H9 (cell line): ENCODE data around the gene CRNKL1. TPM values are rescaled to one million over a fixed set of nuclear protein-coding genes. Genes with fewer than 3 reads are reported as not detected.

Experiments
- DNase-seq: peaks from one replicate; pipeline ENCODE4 v3.0.0-alpha.2; 2017
- H2AFZ ChIP-seq: one replicate; pipeline ENCODE4 v1.6.1; 2013; ENCODE audit warnings: mild to moderate bottlenecking, low read length, control low read depth, moderate library complexity
- H2AK5ac ChIP-seq: 2 replicates; pipeline ENCODE4 v1.6.1; 2013; ENCODE audit warnings: low read length, control low read depth, mixed read lengths; ENCODE audit not compliant: insufficient read length
- H2BK120ac ChIP-seq: one replicate; pipeline ENCODE4 v1.6.1; 2013; ENCODE audit warnings: low read depth, mild to moderate bottlenecking, low read length, control low read depth, inconsistent platforms; ENCODE audit not compliant: poor library complexity, severe bottlenecking
- H2BK12ac ChIP-seq: 2 replicates; pipeline ENCODE4 v1.6.1; 2013; ENCODE audit warnings: low read length, control low read depth, mixed read lengths, low read depth; ENCODE audit not compliant: insufficient read length
- H2BK15ac ChIP-seq: 2 replicates; pipeline ENCODE4 v1.6.1; 2013; ENCODE audit warnings: low read depth, low read length, control low read depth
- H2BK20ac ChIP-seq: one replicate; pipeline ENCODE4 v1.6.1; 2013; ENCODE audit warnings: low read depth, mild to moderate bottlenecking, low read length, control low read depth, inconsistent platforms; ENCODE audit not compliant: poor library complexity, severe bottlenecking
- H2BK5ac ChIP-seq: 2 replicates; pipeline ENCODE4 v1.6.1; 2013; ENCODE audit warnings: low read length, control low read depth, mixed read lengths; ENCODE audit not compliant: insufficient read length
- H3K14ac ChIP-seq: 2 replicates; pipeline ENCODE4 v1.6.1; 2013; ENCODE audit warnings: low read length, control low read depth; ENCODE audit not compliant: insufficient read depth
- H3K18ac ChIP-seq: 2 replicates; pipeline ENCODE4 v1.6.1; 2013; ENCODE audit warnings: low read depth, mild to moderate bottlenecking, mixed read lengths, low read length, control low read depth; ENCODE audit not compliant: insufficient read length
- H3K23ac ChIP-seq: 2 replicates; pipeline ENCODE4 v1.6.1; 2013; ENCODE audit warnings: low read length, control low read depth, mixed read lengths, low read depth; ENCODE audit not compliant: insufficient read length
- H3K23me2 ChIP-seq: 2 replicates; pipeline ENCODE4 v1.6.1; 2013; ENCODE audit warnings: low read depth, mild to moderate bottlenecking, mixed read lengths, low read length, control low read depth; ENCODE audit not compliant: insufficient read length, poor library complexity, severe bottlenecking
- H3K27ac ChIP-seq: 2 replicates; pipeline ENCODE4 v1.5.1; 2013; ENCODE audit warnings: low read length, control low read depth, mixed read lengths, low read depth; ENCODE audit not compliant: insufficient read length
- H3K27me3 ChIP-seq: 2 replicates; pipeline ENCODE4 v1.6.1; 2013; ENCODE audit warnings: low read length, control low read depth, inconsistent platforms; ENCODE audit not compliant: insufficient read depth
- H3K4ac ChIP-seq: 2 replicates; pipeline ENCODE4 v1.6.1; 2013; ENCODE audit warnings: low read depth, mild to moderate bottlenecking, control low read depth, inconsistent platforms, low read length, moderate library complexity
- H3K4me1 ChIP-seq: 2 replicates; pipeline ENCODE4 v1.6.1; 2013; ENCODE audit warnings: low read length, control low read depth, inconsistent platforms; ENCODE audit not compliant: insufficient read depth
- H3K4me2 ChIP-seq: 2 replicates; pipeline ENCODE4 v1.6.1; 2013; ENCODE audit warnings: low read length, control low read depth, mixed read lengths; ENCODE audit not compliant: insufficient read length, insufficient read depth
- H3K56ac ChIP-seq: 2 replicates; pipeline ENCODE4 v1.6.1; 2013; ENCODE audit warnings: low read depth, mild to moderate bottlenecking, mixed read lengths, low read length, control low read depth; ENCODE audit not compliant: insufficient read length
- H3K79me1 ChIP-seq: 2 replicates; pipeline ENCODE4 v1.6.1; 2013; ENCODE audit warnings: low read depth, mild to moderate bottlenecking, moderate library complexity, low read length, control low read depth, inconsistent platforms; ENCODE audit not compliant: insufficient read depth, poor library complexity, severe bottlenecking
- H3K79me2 ChIP-seq: 2 replicates; pipeline ENCODE4 v1.6.1; 2013; ENCODE audit warnings: low read length, control low read depth, inconsistent platforms; ENCODE audit not compliant: insufficient read depth
- H3K9ac ChIP-seq: 2 replicates; pipeline ENCODE4 v1.6.1; 2013; ENCODE audit warnings: low read length, control low read depth, mixed read lengths; ENCODE audit not compliant: insufficient read length; ENCODE audit errors: extremely low read depth
- H3K9me3 ChIP-seq: one replicate; pipeline ENCODE4 v1.6.1; 2013; ENCODE audit warnings: low read depth, low read length, inconsistent platforms; ENCODE audit not compliant: control insufficient read depth
- H3T11ph ChIP-seq: one replicate; pipeline ENCODE4 v1.6.1; 2013; ENCODE audit warnings: mild to moderate bottlenecking, low read length, control low read depth, inconsistent platforms
- H4K20me1 ChIP-seq: one replicate; pipeline ENCODE4 v1.6.1; 2013; ENCODE audit not compliant: control insufficient read depth, insufficient read length, insufficient read depth
- H4K5ac ChIP-seq: 2 replicates; pipeline ENCODE4 v1.6.1; 2013; ENCODE audit warnings: low read depth, mild to moderate bottlenecking, mixed read lengths, low read length, control low read depth; ENCODE audit not compliant: insufficient read length
- H4K8ac ChIP-seq: replicated peaks from 2 replicates; pipeline ENCODE4 v1.6.1; 2013; ENCODE audit warnings: low read length, control low read depth, mixed read lengths, low read depth; ENCODE audit not compliant: insufficient read length
- H4K91ac ChIP-seq: 2 replicates; pipeline ENCODE4 v1.6.1; 2013; ENCODE audit warnings: low read depth, mild to moderate bottlenecking, moderate library complexity, mixed read lengths, low read length, control low read depth; ENCODE audit not compliant: insufficient read length
- H3K27ac Mint-ChIP-seq, 3 experiments: 2 replicates in 2 of 3; 3 replicates in 1 of 3; pipeline ENCODE4 v1.8.0; 2020 to 2021; ENCODE audit warnings: mixed read lengths in 3 of 3, mild to moderate bottlenecking in 1 of 3, moderate library complexity in 1 of 3
- H3K27me3 Mint-ChIP-seq: 2 replicates; pipeline ENCODE4 v1.8.0; 2021; ENCODE audit warnings: low read depth, mild to moderate bottlenecking, moderate library complexity, mixed read lengths
- H3K36me3 Mint-ChIP-seq, 3 experiments: 2 replicates in 2 of 3; 3 replicates in 1 of 3; pipeline ENCODE4 v1.8.0; 2020 to 2021; ENCODE audit warnings: low read depth in 3 of 3, mixed read lengths in 3 of 3; ENCODE audit not compliant: insufficient read depth in 1 of 3
- H3K4me1 Mint-ChIP-seq, 2 experiments: 2 replicates each; pipeline ENCODE4 v1.8.0; 2020; ENCODE audit warnings: mixed read lengths in 2 of 2
- H3K4me3 Mint-ChIP-seq, 2 experiments: 2 replicates in 1 of 2; 3 replicates in 1 of 2; pipeline ENCODE4 v1.8.0; 2020 to 2021; ENCODE audit warnings: mild to moderate bottlenecking in 2 of 2, mixed read lengths in 2 of 2, moderate library complexity in 1 of 2
- H3K9me3 Mint-ChIP-seq, 2 experiments: 2 replicates in 1 of 2; 3 replicates in 1 of 2; pipeline ENCODE4 v1.8.0; 2020; ENCODE audit warnings: mild to moderate bottlenecking in 2 of 2, mixed read lengths in 2 of 2, moderate library complexity in 1 of 2
- WGBS: extraction: QIAGEN DNeasy Blood & Tissue Kit; methylation state at CpG from one replicate; pipeline ENCODE4 v1.1.7; 2013; ENCODE audit warnings: missing lambda C conversion rate, low lambda C conversion rate, mixed read lengths; ENCODE audit not compliant: insufficient read length; ENCODE audit errors: extremely low coverage; 5-methylcytosine and 5-hydroxymethylcytosine counted together
- total RNA-seq: library from RNA; stranded (reverse); gene quantifications from 2 replicates; pipeline ENCODE4 v1.2.1, GENCODE V29; 2021
- TF ChIP-seq, protein P1 (sequence below): fragments of 200-600 bp; sonication (generic); conservative IDR thresholded peaks from 3 replicates; pipeline ENCODE4 v1.8.0; 2021; ENCODE audit warnings: antibody characterized with exemption, mild to moderate bottlenecking

Gene CRNKL1
- total RNA-seq, 1 experiment from 2014 or later, result 30.2 TPM

GRCh38 chr20:20000211-20000968, 51.9 kb downstream of the CRNKL1 start:
- no peak for DNase-seq
- Histone ChIP-seq H2AK5ac (no peak overlapping the region), H3K9me3 (no peaks in the 10 kb centered on the region), H3K79me1 (no peaks in the 10 kb centered on the region), H2BK12ac (no peak overlapping the region), H3K4me1 (no peaks in the 10 kb centered on the region), H3K27ac (no peak overlapping the region), H2BK15ac (no peak overlapping the region), H4K20me1 (peaks cover 4% of the 10 kb centered on the region), H3T11ph (no peak overlapping the region), H3K27me3 (no peaks in the 10 kb centered on the region), H4K5ac (no peak overlapping the region), H3K23me2 (no peaks in the 10 kb centered on the region), H3K4me2 (no peak overlapping the region), H3K14ac (no peak overlapping the region), H3K56ac (no peak overlapping the region), H3K9ac (no peak overlapping the region), H3K23ac (no peak overlapping the region), H2BK5ac (no peak overlapping the region), H4K91ac (no peak overlapping the region), H3K79me2 (no peaks in the 10 kb centered on the region), H3K18ac (no peak overlapping the region), H2BK120ac (no peak overlapping the region), H3K4ac (no peak overlapping the region), H4K8ac (no peak overlapping the region), H2BK20ac (no peak overlapping the region), H2AFZ (no peak overlapping the region)
- TF ChIP-seq, protein P1, sequence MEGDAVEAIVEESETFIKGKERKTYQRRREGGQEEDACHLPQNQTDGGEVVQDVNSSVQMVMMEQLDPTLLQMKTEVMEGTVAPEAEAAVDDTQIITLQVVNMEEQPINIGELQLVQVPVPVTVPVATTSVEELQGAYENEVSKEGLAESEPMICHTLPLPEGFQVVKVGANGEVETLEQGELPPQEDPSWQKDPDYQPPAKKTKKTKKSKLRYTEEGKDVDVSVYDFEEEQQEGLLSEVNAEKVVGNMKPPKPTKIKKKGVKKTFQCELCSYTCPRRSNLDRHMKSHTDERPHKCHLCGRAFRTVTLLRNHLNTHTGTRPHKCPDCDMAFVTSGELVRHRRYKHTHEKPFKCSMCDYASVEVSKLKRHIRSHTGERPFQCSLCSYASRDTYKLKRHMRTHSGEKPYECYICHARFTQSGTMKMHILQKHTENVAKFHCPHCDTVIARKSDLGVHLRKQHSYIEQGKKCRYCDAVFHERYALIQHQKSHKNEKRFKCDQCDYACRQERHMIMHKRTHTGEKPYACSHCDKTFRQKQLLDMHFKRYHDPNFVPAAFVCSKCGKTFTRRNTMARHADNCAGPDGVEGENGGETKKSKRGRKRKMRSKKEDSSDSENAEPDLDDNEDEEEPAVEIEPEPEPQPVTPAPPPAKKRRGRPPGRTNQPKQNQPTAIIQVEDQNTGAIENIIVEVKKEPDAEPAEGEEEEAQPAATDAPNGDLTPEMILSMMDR, result no peak
- peaks cover 10 to 15% of the 10 kb centered on the region in 2 experiments for H3K4me1 Mint-ChIP-seq
- no peaks in the 10 kb centered on the region for H3K36me3 Mint-ChIP-seq
- no peaks in the 10 kb centered on the region for H3K9me3 Mint-ChIP-seq
- no CpG with 5 or more reads among the region's 14 CpGs for WGBS
- H3K27ac Mint-ChIP-seq, result no peak overlapping the region
- peaks cover 2% of the 10 kb centered on the region; the same call in 1 of the 2 replicates for H3K27me3 Mint-ChIP-seq
- no peak overlapping the region for H3K4me3 Mint-ChIP-seq
